ENCODE results near the gene CENPU.

CENPU gene

DNA sequence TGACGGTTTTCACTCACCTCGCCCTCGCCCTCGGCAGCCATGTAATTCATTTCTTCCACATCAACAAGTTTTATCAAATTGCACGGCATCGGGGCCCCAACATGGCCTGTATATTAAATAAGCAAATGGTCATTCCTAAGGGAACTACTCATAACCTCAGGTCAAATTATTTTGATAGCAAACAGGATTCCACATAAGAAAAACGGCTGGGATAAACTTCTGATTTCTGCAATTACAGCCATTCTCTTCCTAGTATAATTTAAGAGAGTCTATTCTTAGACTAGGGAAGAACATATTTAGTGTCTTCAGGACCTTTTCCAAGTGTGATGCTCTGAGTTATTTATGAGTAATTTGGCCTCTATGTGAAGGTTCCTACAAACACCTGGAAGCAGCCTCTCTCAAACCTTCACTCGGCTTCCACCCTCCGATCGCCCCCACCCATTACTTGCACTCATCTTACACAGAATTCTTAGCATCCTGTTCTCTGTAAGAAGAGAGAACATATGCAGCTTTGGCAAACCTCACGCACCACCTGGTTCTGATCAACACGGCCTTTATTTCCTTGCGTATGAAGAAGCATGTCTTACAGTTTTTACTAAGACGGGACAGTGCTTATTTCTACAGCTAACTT, 29.4 kb upstream of the CENPU start:
- TF ChIP-seq POLR2A (IDR thresholded peaks at IDR 0.05; ENCODE audit: low read length) (no peak), GATA1 (IDR thresholded peaks at IDR 0.05; ENCODE audit: low read depth, low read length) (no peak)
- no peak for DNase-seq

DNA sequence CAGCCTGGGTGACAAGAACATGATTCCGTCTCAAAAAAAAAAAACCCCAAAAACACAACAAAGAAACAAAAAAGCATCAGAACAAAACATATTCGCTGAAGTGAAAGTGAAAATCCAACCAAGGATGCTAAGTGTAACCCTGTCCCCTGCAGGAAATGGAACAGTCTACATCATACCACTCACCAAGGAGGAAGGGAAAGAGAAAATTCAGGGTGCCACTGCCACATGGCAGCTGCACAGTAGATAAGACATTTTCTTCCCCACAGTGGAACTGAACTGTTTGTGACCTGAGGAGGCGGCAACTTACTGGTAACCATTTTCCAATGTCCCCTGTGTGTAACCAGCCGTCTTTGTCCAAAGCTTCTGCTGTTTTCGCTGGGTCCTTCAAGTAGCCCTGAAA, 28.2 kb upstream of the CENPU start:
- peak in 1 of 2 experiments; percentile 25 for DNase-seq
- TF ChIP-seq POLR2A (IDR thresholded peaks at IDR 0.05; ENCODE audit: low read length) (no peak), GATA1 (IDR thresholded peaks at IDR 0.05; ENCODE audit: low read depth, low read length) (no peak)

DNA sequence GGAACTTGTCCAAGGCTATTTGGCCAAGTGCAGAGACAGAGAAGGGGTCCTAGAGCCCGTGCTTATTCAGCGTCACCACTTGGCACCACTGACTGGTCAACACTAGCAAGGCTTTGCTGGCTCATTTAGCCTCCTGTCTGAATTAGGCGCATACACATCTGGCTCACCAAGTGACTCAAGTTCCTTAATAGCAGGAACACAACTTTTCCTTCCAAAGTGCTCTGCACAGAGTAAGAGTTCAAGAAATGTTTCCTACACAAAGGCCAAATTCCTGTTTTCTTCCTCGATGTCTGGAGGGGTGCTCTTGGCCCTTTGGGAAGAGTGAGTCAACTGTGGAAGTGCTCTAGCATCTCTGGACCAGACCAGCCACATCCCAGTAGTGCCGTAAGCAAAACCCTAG, 26.8 kb upstream of the CENPU start:
- DNase-seq = no peak
- no peak for TF ChIP-seq POLR2A (IDR thresholded peaks at IDR 0.05; ENCODE audit: low read length)
- no peak for TF ChIP-seq GATA1 (IDR thresholded peaks at IDR 0.05; ENCODE audit: low read depth, low read length)

DNA sequence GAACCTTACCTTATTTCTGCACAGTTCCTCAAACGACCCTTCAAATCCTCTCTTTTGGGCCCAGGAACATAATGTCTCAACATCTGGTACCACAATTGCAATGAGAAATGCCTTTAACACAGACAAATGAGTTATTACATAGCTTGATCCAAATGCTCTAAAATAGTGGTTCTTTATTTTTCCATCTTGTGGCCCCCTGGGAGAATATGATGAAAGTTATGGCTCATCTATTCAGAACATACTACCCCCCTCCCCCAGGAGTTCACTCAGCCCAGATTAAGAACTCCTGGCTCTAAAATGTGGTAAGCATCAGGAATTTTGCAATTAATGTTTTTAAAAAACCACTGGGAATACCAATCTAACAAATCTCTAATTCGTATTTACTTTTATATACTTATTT, 23.9 kb upstream of the CENPU start:
- TF ChIP-seq GATA1 (IDR thresholded peaks at IDR 0.05; ENCODE audit: low read depth, low read length) (no peak), POLR2A (IDR thresholded peaks at IDR 0.05; ENCODE audit: low read length) (no peak)
- no peak for DNase-seq

DNA sequence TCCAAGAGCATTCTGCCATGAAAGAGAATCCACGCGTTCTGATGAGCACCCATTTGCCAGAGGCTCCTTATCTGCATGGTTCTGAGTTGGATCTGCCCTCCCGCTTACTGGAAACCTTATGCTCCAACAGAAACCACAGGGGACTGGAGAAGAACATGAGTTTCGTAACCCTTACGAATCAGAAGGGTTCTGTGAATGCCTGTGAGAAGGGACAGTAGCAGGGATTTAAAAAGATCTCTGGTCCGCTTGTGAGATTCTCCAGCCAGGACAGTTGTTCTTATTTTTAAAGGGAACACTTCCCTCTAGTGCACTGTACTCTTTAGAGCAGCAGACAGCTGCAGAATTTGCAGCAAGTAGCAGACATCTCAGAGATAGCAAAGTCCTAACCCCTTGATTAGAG, 22.5 kb upstream of the CENPU start:
- TF ChIP-seq GATA1 (IDR thresholded peaks at IDR 0.05; ENCODE audit: low read depth, low read length) (no peak), POLR2A (IDR thresholded peaks at IDR 0.05; ENCODE audit: low read length) (no peak)
- DNase-seq = no peak

DNA sequence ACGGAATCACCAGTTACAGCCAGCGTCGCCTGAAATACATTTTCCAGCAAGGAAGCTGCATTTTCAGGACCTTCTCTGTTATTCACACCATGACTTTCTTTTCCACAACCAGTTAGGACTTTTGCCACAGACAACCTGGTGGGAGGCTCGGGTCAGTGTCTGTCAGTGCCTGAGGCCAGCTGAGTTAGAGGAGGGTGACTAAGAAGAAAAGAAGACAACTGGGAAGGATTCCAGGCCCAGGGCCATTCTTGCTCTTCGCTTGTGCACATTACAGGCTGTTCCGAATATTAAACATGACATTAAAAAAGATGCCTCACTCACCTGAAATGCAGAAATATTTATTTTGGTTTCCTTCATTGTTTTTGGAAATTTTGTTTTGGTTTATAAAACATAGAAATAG, 21.4 kb upstream of the CENPU start:
- DNase-seq = no peak
- TF ChIP-seq GATA1 (IDR thresholded peaks at IDR 0.05; ENCODE audit: low read depth, low read length) (no peak), POLR2A (IDR thresholded peaks at IDR 0.05; ENCODE audit: low read length) (no peak)

DNA sequence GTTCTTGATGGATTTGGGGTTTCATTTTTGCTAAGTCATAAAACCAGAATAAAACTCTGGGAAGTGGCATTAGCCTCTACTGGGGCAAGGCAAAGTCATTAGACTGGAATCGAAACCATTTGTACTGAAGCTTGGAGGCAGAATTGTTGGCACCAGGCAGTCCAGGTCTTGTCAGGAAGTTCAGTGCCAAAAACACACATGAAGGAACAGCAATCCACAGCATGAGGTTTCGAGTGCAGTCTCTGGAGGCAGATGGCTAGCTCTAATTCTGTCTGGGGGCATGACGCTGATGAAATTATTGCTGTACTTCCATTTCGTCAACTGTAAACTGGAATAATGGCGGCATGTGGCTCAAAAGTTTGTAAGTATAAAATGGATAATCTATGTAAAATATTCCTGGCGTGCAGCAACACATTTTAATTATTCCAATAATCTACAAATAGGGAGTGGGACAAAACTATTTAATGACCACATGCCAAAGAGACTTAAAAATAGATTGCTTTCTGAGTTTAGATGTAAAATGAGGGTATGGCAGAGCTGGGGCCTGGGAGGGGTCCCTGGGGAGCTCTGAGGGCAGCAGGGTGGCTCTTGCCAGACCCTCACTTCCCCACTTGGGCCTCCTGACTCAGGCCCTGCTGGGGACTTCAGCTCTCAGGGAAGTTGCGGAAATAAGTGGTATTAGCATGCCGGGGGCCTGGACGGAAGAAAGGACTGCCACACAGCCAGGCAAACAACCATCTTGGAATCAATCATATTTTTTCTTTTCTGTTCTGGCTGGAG, 18.8 kb upstream of the CENPU start:
- TF ChIP-seq GATA1 (IDR thresholded peaks at IDR 0.05; ENCODE audit: low read depth, low read length) = no peak
- TF ChIP-seq POLR2A (IDR thresholded peaks at IDR 0.05; ENCODE audit: low read length) = no peak
- no peak for DNase-seq

DNA sequence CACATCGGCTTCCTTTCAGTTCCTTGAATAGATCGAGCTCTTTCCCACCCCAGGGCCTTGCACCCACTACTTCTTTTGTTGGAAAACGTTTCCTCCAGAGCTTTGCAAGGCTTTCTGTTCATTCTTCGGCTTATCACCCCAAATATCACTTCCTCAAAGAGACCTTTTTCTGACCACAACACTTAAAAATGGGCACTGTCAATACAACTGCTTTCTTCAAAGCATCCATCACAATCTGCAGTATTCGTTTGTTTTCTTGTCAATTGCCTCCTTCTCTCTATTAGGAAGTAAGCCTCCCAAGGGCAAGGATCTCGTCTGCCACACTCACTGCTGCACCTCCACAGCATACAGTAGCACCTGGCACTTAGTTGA, 17.7 kb upstream of the CENPU start:
- DNase-seq = no peak
- TF ChIP-seq GATA1 (IDR thresholded peaks at IDR 0.05; ENCODE audit: low read depth, low read length) = no peak
- TF ChIP-seq POLR2A (IDR thresholded peaks at IDR 0.05; ENCODE audit: low read length) = no peak

DNA sequence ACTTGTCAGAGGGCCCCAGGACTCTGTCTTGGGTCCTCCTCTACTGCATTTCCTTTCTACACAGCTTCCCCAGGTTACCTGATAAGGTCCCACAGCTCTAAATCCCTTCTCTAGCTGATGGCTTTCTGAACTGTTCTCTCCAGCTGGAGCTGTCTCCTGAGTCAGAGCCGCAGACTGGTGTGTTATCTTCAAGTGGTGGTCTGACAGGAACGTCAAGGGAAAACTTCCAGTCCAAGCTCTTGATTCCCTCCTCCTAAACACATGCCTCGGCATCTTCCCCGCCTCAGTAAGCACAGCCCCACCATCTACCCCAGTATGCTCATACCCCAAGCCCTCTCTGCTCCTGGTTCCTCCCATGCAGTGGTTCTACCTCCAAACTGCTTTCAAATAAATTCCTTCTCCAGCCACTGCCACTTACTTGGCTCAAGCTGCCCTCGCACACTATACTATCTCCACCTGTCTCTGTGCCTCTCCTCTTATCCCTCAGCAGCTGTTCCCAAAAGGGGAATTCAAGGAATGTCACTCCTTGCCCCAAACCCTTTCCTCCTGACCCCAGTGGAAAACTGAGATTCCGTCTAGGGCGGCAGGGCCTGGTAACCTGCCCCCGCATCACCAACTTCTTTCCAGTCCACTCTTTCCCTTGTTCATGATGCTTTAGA, 17.2 kb upstream of the CENPU start:
- no peak for DNase-seq
- no peak for TF ChIP-seq POLR2A (IDR thresholded peaks at IDR 0.05; ENCODE audit: low read length)
- TF ChIP-seq GATA1 (IDR thresholded peaks at IDR 0.05; ENCODE audit: low read depth, low read length) = no peak

DNA sequence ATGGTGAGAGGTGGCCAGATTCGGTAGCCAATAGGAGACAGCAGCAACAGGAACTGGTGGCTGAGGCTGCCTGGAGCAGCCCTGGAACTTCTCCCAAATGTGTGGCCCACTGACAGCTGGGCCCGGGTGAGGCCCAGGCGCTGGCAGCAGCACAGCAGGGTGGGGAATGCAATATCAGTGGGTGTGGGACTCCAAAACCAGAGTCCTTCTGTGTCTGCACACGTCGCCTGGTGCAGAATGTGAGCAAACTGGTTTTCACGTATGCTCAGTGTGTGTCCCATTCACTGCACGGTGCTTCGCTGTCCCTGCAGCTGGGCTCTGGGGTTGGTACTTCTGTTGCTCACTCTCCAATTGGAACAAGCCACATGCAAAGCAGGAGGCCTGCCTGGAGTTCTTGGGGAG, 14.4 kb upstream of the CENPU start:
- peak; percentile 49 to 53 for DNase-seq
- TF ChIP-seq GATA1 (IDR thresholded peaks at IDR 0.05; ENCODE audit: low read depth, low read length) = no peak
- no peak for TF ChIP-seq POLR2A (IDR thresholded peaks at IDR 0.05; ENCODE audit: low read length)

DNA sequence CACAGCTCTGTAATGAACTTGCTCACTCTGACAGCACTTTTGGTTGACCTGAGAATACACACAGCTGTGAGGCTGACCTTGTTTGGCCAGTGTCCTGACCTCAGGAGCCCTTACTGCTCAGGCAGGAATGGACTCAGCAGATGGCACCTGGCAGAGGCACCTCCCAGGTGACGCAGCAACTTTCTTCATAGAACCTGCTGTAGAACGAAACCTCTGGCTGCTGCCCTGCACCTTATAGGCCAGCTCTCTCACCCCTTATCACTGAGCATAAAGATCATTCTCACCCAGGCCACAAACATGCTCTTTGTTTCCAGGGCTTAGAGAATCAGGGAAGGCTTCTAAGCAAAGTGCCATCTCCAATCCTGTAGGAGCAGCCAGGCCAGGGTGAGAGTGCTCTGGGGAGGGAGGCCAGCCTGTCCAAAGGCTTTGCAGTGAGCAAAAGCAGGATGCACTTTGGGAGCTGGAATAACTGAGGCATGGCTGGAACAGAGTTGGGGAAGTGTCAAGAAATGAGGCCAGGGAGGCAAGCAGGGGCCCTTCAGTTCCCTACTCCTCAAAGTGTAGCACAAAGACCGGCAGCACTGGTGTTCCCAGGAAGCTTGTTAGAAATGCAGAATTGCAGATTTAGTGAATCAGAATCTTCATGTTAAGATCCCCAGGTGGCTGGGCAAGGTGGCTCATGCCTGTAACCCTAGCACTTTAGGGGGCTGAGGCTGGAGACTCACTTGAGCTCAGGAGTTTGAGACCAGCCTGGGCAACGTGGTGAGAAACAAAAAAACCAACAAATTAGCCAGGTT, 13.3 kb upstream of the CENPU start:
- TF ChIP-seq GATA1 (IDR thresholded peaks at IDR 0.05; ENCODE audit: low read depth, low read length) (no peak), POLR2A (IDR thresholded peaks at IDR 0.05; ENCODE audit: low read length) (no peak)
- peak; percentile 67 to 79 for DNase-seq

DNA sequence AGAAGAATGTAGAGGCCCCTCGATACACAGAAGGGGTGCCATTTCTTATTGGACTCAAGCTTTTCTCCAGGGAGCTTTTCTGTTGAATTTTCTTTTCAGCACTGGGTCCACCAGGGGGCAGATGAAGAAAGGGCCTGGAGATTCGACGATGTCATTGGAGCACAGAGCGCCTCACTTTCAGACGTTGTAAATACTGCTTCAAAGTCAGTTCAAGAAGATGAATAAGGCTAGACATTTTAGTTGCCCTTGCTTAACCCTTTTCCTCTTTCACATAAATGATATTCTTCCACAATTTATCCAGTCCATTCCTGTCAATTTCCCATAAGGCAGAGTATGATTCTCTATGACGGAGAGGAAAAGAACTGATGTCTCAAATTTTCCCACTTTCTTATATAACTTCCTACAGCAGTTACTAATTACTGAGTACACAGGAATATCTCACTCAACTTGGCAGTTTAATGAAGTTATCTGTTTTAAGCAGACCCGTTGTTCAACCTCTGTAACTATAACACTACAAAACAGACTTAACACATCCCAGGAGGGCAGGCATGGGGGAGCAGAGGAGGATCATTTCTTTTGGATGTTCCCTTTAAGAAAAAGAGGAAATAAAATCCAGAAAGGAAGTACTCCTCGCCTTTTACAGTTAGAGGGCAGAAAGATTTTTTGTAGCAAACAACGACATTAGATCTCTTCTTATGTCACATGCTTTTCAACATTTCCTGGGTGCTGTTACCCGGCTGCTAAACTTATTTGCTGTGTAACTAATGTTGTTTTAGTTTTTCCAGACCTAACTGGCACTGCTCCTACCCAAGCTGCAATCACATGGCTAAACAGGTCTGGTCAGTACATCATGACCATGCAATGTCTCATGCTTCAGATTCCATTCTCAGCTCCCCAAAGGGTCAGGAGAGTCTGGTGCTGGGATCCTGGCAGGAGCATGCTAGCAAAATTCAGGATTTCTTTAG, 12.2 kb upstream of the CENPU start:
- TF ChIP-seq GATA1 (IDR thresholded peaks at IDR 0.05; ENCODE audit: low read depth, low read length) (no peak), POLR2A (IDR thresholded peaks at IDR 0.05; ENCODE audit: low read length) (peak; percentile 38)
- peak; percentile 85 to 87 for DNase-seq

DNA sequence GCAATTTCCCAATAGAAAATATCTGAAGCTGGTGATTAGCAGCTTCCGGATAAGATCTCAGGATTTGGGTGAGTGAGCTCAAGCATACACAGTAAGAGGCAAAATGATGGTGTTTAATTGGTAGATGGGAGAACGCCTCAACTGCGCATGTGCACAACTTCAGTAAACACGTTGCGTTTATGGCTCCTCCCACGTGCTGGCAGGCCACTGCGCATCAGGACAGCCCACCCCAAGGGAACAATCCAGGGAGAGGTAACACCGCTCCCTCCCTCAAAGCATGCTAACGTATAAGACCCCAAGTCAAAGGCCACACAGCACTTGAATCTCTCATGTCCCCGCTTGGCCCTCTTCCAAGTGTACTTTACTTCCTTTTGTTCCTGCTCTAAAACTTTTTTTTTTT, 10.3 kb upstream of the CENPU start:
- DNase-seq = no peak
- TF ChIP-seq POLR2A (IDR thresholded peaks at IDR 0.05; ENCODE audit: low read length) = no peak
- no peak for TF ChIP-seq GATA1 (IDR thresholded peaks at IDR 0.05; ENCODE audit: low read depth, low read length)
